CD14-positive monocyte (primary cell): ENCODE results near the gene TOP2A. TPM values are rescaled to one million over a fixed set of nuclear protein-coding genes. Genes with fewer than 3 reads are reported as not detected.
A peak's percentile ranks its signal among the peaks of the same experiment; 100 is the strongest.

Experiments used
- DNase-seq, 3 donors: peaks; one replicate each; pipeline ENCODE4 v3.0.0-alpha.2; 2011 to 2022
- H2AFZ ChIP-seq: 2 replicates; pipeline ENCODE4 v1.6.0; 2012; ENCODE audit warnings: mild to moderate bottlenecking, low read depth, low read length, inconsistent platforms; ENCODE audit not compliant: insufficient read depth, poor library complexity, severe bottlenecking
- H3K27ac ChIP-seq, 2 donors: 1 replicate in 1 of 2; 2 replicates in 1 of 2; pipeline ENCODE4 v1.5.1; 2012 to 2013; ENCODE audit warnings: low read length in 2 of 2, control low read depth in 1 of 2, inconsistent platforms in 1 of 2, low read depth in 1 of 2, mild to moderate bottlenecking in 1 of 2
- H3K27me3 ChIP-seq, 2 donors: one replicate each; pipeline versions ENCODE4 v1.6.0 to v1.6.1; 2011 to 2013; ENCODE audit warnings: low read length in 2 of 2; ENCODE audit not compliant: control insufficient read depth in 2 of 2, insufficient read depth in 2 of 2
- H3K36me3 ChIP-seq, 2 donors: replicated peaks in 1 of 2; 1 replicate in 1 of 2; 2 replicates in 1 of 2; pipeline versions ENCODE4 v1.5.1 to v1.6.1; 2012 to 2013; ENCODE audit warnings: low read length in 2 of 2, control low read depth in 1 of 2, inconsistent platforms in 1 of 2, mild to moderate bottlenecking in 1 of 2; ENCODE audit not compliant: insufficient read depth in 2 of 2, control insufficient read depth in 1 of 2
- H3K4me1 ChIP-seq, 2 donors: 1 replicate in 1 of 2; 2 replicates in 1 of 2; pipeline versions ENCODE4 v1.5.1 to v1.6.1; 2012 to 2013; ENCODE audit warnings: low read length in 2 of 2, control low read depth in 1 of 2, inconsistent platforms in 1 of 2, mild to moderate bottlenecking in 1 of 2, moderate library complexity in 1 of 2; ENCODE audit not compliant: insufficient read depth in 2 of 2, control insufficient read depth in 1 of 2
- H3K4me2 ChIP-seq: replicated peaks from 2 replicates; pipeline ENCODE3; 2012; ENCODE audit warnings: low read length, moderate library complexity, mild to moderate bottlenecking; ENCODE audit not compliant: poor library complexity, severe bottlenecking; ENCODE audit errors: extremely low read depth
- H3K4me3 ChIP-seq, 3 experiments: fragments of 200-600 bp in 1 of 3; sonication (generic) in 1 of 3; replicated peaks in 1 of 3; 1 replicate in 2 of 3; 2 replicates in 1 of 3; pipeline ENCODE4 v1.5.1; 2011 to 2013; ENCODE audit warnings: low read length in 3 of 3, mild to moderate bottlenecking in 3 of 3, control low read depth in 2 of 3, low read depth in 2 of 3, inconsistent platforms in 1 of 3, moderate library complexity in 1 of 3
- H3K79me2 ChIP-seq: 2 replicates; pipeline ENCODE4 v1.6.0; 2012; ENCODE audit warnings: mild to moderate bottlenecking, control low read depth, inconsistent platforms, low read length, moderate library complexity; ENCODE audit not compliant: insufficient read depth
- H3K9ac ChIP-seq: 2 replicates; pipeline ENCODE4 v1.6.0; 2017; ENCODE audit warnings: low read length, mild to moderate bottlenecking; ENCODE audit not compliant: insufficient read depth, poor library complexity, severe bottlenecking
- H3K9me3 ChIP-seq, 2 donors: replicated peaks in 1 of 2; 1 replicate in 1 of 2; 2 replicates in 1 of 2; pipeline versions ENCODE4 v1.5.1 to v1.6.1; 2012 to 2013; ENCODE audit warnings: low read length in 2 of 2, control low read depth in 1 of 2; ENCODE audit not compliant: control insufficient read depth in 1 of 2, insufficient read depth in 1 of 2
- H4K20me1 ChIP-seq: 2 replicates; pipeline ENCODE4 v1.6.0; 2012; ENCODE audit warnings: mild to moderate bottlenecking, low read length, control low read depth, moderate library complexity; ENCODE audit not compliant: insufficient read depth
- H3K27ac Mint-ChIP-seq, 7 donors: one replicate each; pipeline ENCODE4 v1.8.0; 2020; ENCODE audit warnings: mild to moderate bottlenecking in 7 of 7, mixed read lengths in 7 of 7, moderate library complexity in 6 of 7, inconsistent platforms in 2 of 7
- H3K27me3 Mint-ChIP-seq, 3 donors: one replicate each; pipeline ENCODE4 v1.8.0; 2021 to 2022; ENCODE audit warnings: low read depth in 3 of 3, mild to moderate bottlenecking in 3 of 3, mixed read lengths in 3 of 3, moderate library complexity in 3 of 3, inconsistent platforms in 1 of 3
- H3K36me3 Mint-ChIP-seq, 2 donors: one replicate each; pipeline ENCODE4 v1.8.0; 2020; ENCODE audit warnings: mixed read lengths in 2 of 2, inconsistent platforms in 1 of 2, mild to moderate bottlenecking in 1 of 2
- H3K4me1 Mint-ChIP-seq: one replicate; pipeline ENCODE4 v1.8.0; 2020; ENCODE audit warnings: mild to moderate bottlenecking, mixed read lengths
- H3K4me3 Mint-ChIP-seq, 2 donors: one replicate each; pipeline ENCODE4 v1.8.0; 2020; ENCODE audit warnings: mild to moderate bottlenecking in 2 of 2, mixed read lengths in 2 of 2, moderate library complexity in 1 of 2
- H3K9me3 Mint-ChIP-seq, 7 donors: one replicate each; pipeline ENCODE4 v1.8.0; 2020 to 2022; ENCODE audit warnings: mixed read lengths in 7 of 7, mild to moderate bottlenecking in 6 of 7, moderate library complexity in 6 of 7, inconsistent platforms in 2 of 7
- CTCF ChIP-seq: fragments of 200-600 bp; IDR thresholded peaks from one replicate; pipeline ENCODE4 v1.8.0; 2022; ENCODE audit warnings: antibody characterized with exemption, mild to moderate bottlenecking
- WGBS: methylation state at CpG from one replicate; pipeline ENCODE4 v1.1.5; 2013; ENCODE audit warnings: missing lambda C conversion rate; ENCODE audit not compliant: insufficient coverage; 5-methylcytosine and 5-hydroxymethylcytosine counted together
- intact Hi-C, 2 donors: fragments of 100-400 bp; cut with micrococcal nuclease; formaldehyde crosslinking; loops; one replicate each; pipeline versions ENCODE4 v1.15.0 to v1.15.1; 2023
- polyA plus RNA-seq, 3 donors: library from polyadenylated mRNA; depleted of rRNA in 1 of 3; unstranded in 2 of 3; stranded (reverse) in 1 of 3; fragments of 300-500 nt in 2 of 3; fragments of >200 nt in 1 of 3; fragmentation: Illumina TruSeq in 2 of 3; gene quantifications; 1 replicate in 2 of 3; 2 replicates in 1 of 3; pipeline ENCODE4 v1.2.3, GENCODE V29; 2012 to 2021

TOP2A gene
- polyA plus RNA-seq, 3 donors, result 0.01 to 0.94 (median 0.28) TPM

GRCh38 chr17:40453881-40454612, 36.4 kb upstream of the TOP2A start:
- Mint-ChIP-seq H3K36me3 (no peaks in the 10 kb centered on the region), H3K4me1 (no peaks in the 10 kb centered on the region), H3K9me3 (no peaks in the 10 kb centered on the region), H3K4me3 (no peak overlapping the region), H3K27ac (no peak overlapping the region), H3K27me3 (peaks cover 12 to 28% (median 19%) of the 10 kb centered on the region in 3 donors)
- no peaks in the 10 kb centered on the region for H3K9me3 ChIP-seq
- H3K4me2 ChIP-seq, result no peak overlapping the region
- no peak for DNase-seq
- H3K27ac ChIP-seq, result no peak overlapping the region
- no peaks in the 10 kb centered on the region for H3K4me1 ChIP-seq
- no peak overlapping the region for H3K4me3 ChIP-seq
- intact Hi-C loops, result no loop called here
- H3K79me2 ChIP-seq, result no peaks in the 10 kb centered on the region
- H3K36me3 ChIP-seq, result no peaks in the 10 kb centered on the region
- TF ChIP-seq CTCF, result no peak
- H4K20me1 ChIP-seq, result no peaks in the 10 kb centered on the region
- H2AFZ ChIP-seq, result no peak overlapping the region
- H3K9ac ChIP-seq, result no peak overlapping the region
- H3K27me3 ChIP-seq, result peaks cover 0 to 3% of the 10 kb centered on the region in 2 donors
- 92% methylated on average over 12 of the region's 19 CpGs for WGBS

- no peaks in the 10 kb centered on the region for H3K36me3 Mint-ChIP-seq
- Histone ChIP-seq H3K9ac (no peak overlapping the region), H3K4me3 (no peak overlapping the region), H3K4me1 (peaks cover 6 to 9% of the 10 kb centered on the region in 2 donors), H3K4me2 (no peak overlapping the region), H3K9me3 (no peaks in the 10 kb centered on the region), H4K20me1 (no peaks in the 10 kb centered on the region), H2AFZ (no peak overlapping the region), H3K79me2 (no peaks in the 10 kb centered on the region), H3K36me3 (no peaks in the 10 kb centered on the region), H3K27me3 (peaks cover 0 to 10% of the 10 kb centered on the region in 2 donors), H3K27ac (no peak overlapping the region)
- intact Hi-C loops, result no loop called here
- peaks cover 8% of the 10 kb centered on the region for H3K4me1 Mint-ChIP-seq
- TF ChIP-seq CTCF, result no peak
- H3K27me3 Mint-ChIP-seq, result peaks cover 18 to 34% (median 19%) of the 10 kb centered on the region in 3 donors
- H3K9me3 Mint-ChIP-seq, result no peaks in the 10 kb centered on the region
- no peak for DNase-seq
- WGBS, result 100% methylated on average over 10 of the region's 15 CpGs
- peak overlapping the region in 1 of 7 donors; percentile 15 for H3K27ac Mint-ChIP-seq
- no peak overlapping the region for H3K4me3 Mint-ChIP-seq
Observed at GRCh38 chr17:40452921-40453378, 35.3 kb upstream of the TOP2A start.
